PC-3 (cell line): ENCODE data around the gene KIF18B.

Experiments used
- CTCF ChIP-seq: fragments of 300-600 bp; sonication (generic); conservative IDR thresholded peaks from 2 replicates; pipeline ENCODE4 v1.5.1; 2017; ENCODE audit warnings: antibody characterized with exemption, low read depth, mild to moderate bottlenecking, low read length
- EZH2 ChIP-seq: fragments of 300-600 bp; sonication (generic); IDR thresholded peaks from one replicate; pipeline ENCODE4 v1.6.1; 2017; ENCODE audit warnings: antibody characterized with exemption, mild to moderate bottlenecking, low read length; ENCODE audit not compliant: unreplicated experiment

GRCh38 chr17:44982113-44982702 lies 34.6 kb upstream of the KIF18B start:
- TF ChIP-seq CTCF (no peak), EZH2 (no peak)
